Keratinocyte (primary cell): ENCODE results near the gene OLFM3. TPM values are rescaled to one million over a fixed set of nuclear protein-coding genes. Genes with fewer than 3 reads are reported as not detected.

Source experiments
- DNase-seq: peaks from one replicate; pipeline ENCODE4 v3.0.0-alpha.2; 2011; ENCODE audit warnings: low read depth, missing footprints, low spot score
- FAIRE-seq: peaks from 2 replicates; lab custom pipeline; 2011; peaks lifted over from hg19 to GRCh38; lab: Jason Lieb, UNC
- H2AFZ ChIP-seq: 2 replicates; pipeline ENCODE4 v1.6.0; 2012; ENCODE audit warnings: low read length, control low read depth, inconsistent platforms; ENCODE audit not compliant: control insufficient read depth
- H3K27ac ChIP-seq: 2 replicates; pipeline ENCODE4 v1.5.1; 2011; ENCODE audit warnings: low read length; ENCODE audit not compliant: control insufficient read depth, insufficient read depth
- H3K27me3 ChIP-seq: 3 replicates; pipeline ENCODE4 v1.6.0; 2011; ENCODE audit warnings: low read length; ENCODE audit not compliant: control insufficient read depth, insufficient read depth; ENCODE audit errors: extremely low read depth
- H3K36me3 ChIP-seq, 2 experiments: 2 replicates in 1 of 2; 3 replicates in 1 of 2; pipeline ENCODE4 v1.5.1; 2011; ENCODE audit warnings: low read length in 2 of 2, mild to moderate bottlenecking in 1 of 2; ENCODE audit not compliant: control insufficient read depth in 2 of 2, insufficient read depth in 2 of 2; ENCODE audit errors: extremely low read depth in 1 of 2
- H3K4me1 ChIP-seq: 3 replicates; pipeline ENCODE4 v1.5.1; 2011; ENCODE audit warnings: low read length; ENCODE audit not compliant: control insufficient read depth, insufficient read depth; ENCODE audit errors: extremely low read depth
- H3K4me2 ChIP-seq: 3 replicates; pipeline ENCODE4 v1.6.0; 2011; ENCODE audit warnings: low read depth, low read length; ENCODE audit not compliant: control insufficient read depth, insufficient read depth; ENCODE audit errors: extremely low read depth
- H3K4me3 ChIP-seq, 3 experiments: fragments of 200-600 bp in 1 of 3; sonication (generic) in 1 of 3; 2 replicates in 2 of 3; 3 replicates in 1 of 3; pipeline ENCODE4 v1.5.1; 2011 to 2016; ENCODE audit warnings: low read length in 3 of 3, mild to moderate bottlenecking in 3 of 3, control low read depth in 2 of 3, inconsistent platforms in 1 of 3, low read depth in 1 of 3, mixed read lengths in 1 of 3, mixed run types in 1 of 3, moderate library complexity in 1 of 3; ENCODE audit not compliant: control insufficient read depth in 2 of 3, insufficient read depth in 2 of 3; ENCODE audit errors: extremely low read depth in 1 of 3
- H3K79me2 ChIP-seq: 2 replicates; pipeline ENCODE4 v1.6.0; 2012; ENCODE audit warnings: low read length; ENCODE audit not compliant: control insufficient read depth, insufficient read depth
- H3K9ac ChIP-seq: 3 replicates; pipeline ENCODE4 v1.6.0; 2011; ENCODE audit warnings: low read length; ENCODE audit not compliant: control insufficient read depth, insufficient read depth; ENCODE audit errors: extremely low read depth
- H3K9me1 ChIP-seq: 3 replicates; pipeline ENCODE4 v1.6.0; 2011; ENCODE audit warnings: low read length; ENCODE audit not compliant: control insufficient read depth, insufficient read depth; ENCODE audit errors: extremely low read depth
- H3K9me3 ChIP-seq: 2 replicates; pipeline ENCODE4 v1.5.1; 2012; ENCODE audit warnings: low read depth, low read length; ENCODE audit not compliant: control insufficient read depth
- H4K20me1 ChIP-seq: 3 replicates; pipeline ENCODE4 v1.6.0; 2011; ENCODE audit warnings: low read length; ENCODE audit not compliant: control insufficient read depth, insufficient read depth; ENCODE audit errors: extremely low read depth
- EZH2 ChIP-seq: IDR thresholded peaks from one replicate; pipeline ENCODE4 v1.6.1; 2012; ENCODE audit warnings: inconsistent platforms, mild to moderate bottlenecking, low read length, moderate library complexity
- dilution Hi-C: fragments of 300-500 bp; cut with MboI; formaldehyde crosslinking; loops from one replicate; pipeline ENCODE4 v1.7.0; 2020; ENCODE audit warnings: low sequenced_read_pairs; ENCODE audit not compliant: extremely low pct_ligation_motif_present
- polyA plus RNA-seq, 5 experiments: library from polyadenylated mRNA; depleted of rRNA in 3 of 5; stranded (reverse) in 3 of 5; stranded (forward) in 1 of 5; unstranded in 1 of 5; fragments of >200 nt; gene quantifications; 1 replicate in 1 of 5; 2 replicates in 3 of 5; 3 replicates in 1 of 5; pipeline versions ENCODE4 v1.2.1 to v1.2.3, GENCODE V29; 2011 to 2012; ENCODE audit warnings: missing spikeins in 2 of 5, low read depth in 1 of 5, low replicate concordance in 1 of 5
- TF ChIP-seq, protein P1 (sequence below), 3 experiments: IDR thresholded peaks in 1 of 3; conservative IDR thresholded peaks in 1 of 3; optimal IDR thresholded peaks in 1 of 3; 2 replicates in 2 of 3; 3 replicates in 1 of 3; pipeline versions ENCODE3 to v1.5.1; 2011; ENCODE audit warnings: low read length in 3 of 3, mild to moderate bottlenecking in 3 of 3, moderate library complexity in 2 of 3, control low read depth in 1 of 3, inconsistent platforms in 1 of 3; ENCODE audit not compliant: insufficient read depth in 2 of 3; ENCODE audit errors: extremely low read depth in 1 of 3

OLFM3 gene
- polyA plus RNA-seq, 1 donor (not counting 4 experiments of a cell fraction or from before 2014, with no cell fraction given) = not detected

DNA sequence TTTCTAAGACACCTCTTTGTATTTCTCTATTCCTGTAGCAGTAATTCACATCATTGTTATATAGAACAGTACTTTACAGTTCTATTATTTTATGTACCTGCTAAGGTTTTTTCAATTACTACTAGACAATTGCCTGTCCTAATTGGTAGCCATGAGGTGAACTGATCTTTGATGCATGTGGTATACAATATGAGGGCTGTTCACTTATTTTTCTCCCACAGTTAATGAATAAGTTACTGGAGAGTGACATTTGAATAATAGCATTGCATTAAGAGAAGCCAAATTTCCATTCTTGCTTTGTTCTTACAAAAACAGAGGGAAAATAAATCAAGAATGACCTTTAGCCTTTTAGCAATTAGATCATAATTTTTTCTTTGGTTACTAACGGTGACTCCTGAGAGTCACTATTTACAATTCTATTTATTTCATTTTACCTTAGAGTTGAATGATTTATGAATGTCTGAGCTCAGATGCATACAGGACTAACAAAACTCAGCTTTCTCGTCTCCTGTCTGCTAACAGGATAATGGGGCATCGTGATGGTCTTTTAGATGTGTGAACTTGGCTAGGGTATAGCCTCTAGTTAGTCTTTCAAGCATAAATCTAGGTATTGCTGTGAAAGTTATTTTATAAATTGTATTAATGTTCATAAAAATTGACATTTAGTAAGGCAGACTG lies 54.1 kb downstream of the OLFM3 start:
- Histone ChIP-seq H3K9ac (no peak overlapping the region), H3K27ac (no peak overlapping the region), H3K4me2 (no peak overlapping the region), H3K4me1 (no peaks in the 10 kb centered on the region), H3K27me3 (no peaks in the 10 kb centered on the region), H3K79me2 (no peaks in the 10 kb centered on the region), H3K4me3 (no peak overlapping the region), H3K36me3 (no peaks in the 10 kb centered on the region), H3K9me3 (no peaks in the 10 kb centered on the region), H3K9me1 (no peaks in the 10 kb centered on the region), H2AFZ (no peak overlapping the region), H4K20me1 (no peaks in the 10 kb centered on the region)
- TF ChIP-seq, protein P1, sequence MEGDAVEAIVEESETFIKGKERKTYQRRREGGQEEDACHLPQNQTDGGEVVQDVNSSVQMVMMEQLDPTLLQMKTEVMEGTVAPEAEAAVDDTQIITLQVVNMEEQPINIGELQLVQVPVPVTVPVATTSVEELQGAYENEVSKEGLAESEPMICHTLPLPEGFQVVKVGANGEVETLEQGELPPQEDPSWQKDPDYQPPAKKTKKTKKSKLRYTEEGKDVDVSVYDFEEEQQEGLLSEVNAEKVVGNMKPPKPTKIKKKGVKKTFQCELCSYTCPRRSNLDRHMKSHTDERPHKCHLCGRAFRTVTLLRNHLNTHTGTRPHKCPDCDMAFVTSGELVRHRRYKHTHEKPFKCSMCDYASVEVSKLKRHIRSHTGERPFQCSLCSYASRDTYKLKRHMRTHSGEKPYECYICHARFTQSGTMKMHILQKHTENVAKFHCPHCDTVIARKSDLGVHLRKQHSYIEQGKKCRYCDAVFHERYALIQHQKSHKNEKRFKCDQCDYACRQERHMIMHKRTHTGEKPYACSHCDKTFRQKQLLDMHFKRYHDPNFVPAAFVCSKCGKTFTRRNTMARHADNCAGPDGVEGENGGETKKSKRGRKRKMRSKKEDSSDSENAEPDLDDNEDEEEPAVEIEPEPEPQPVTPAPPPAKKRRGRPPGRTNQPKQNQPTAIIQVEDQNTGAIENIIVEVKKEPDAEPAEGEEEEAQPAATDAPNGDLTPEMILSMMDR (optimal IDR thresholded peaks at IDR 0.05 in 1 of 3, IDR thresholded peaks at IDR 0.05 in 1 of 3, conservative IDR thresholded peaks at IDR 0.05 in 1 of 3; ENCODE audit: extremely low read depth in 1 of 3, insufficient read depth in 2 of 3, low read length in 3 of 3) = no peak
- TF ChIP-seq EZH2 = no peak
- FAIRE-seq (no peak), DNase-seq (no peak)
- dilution Hi-C loops = no loop called here

DNA sequence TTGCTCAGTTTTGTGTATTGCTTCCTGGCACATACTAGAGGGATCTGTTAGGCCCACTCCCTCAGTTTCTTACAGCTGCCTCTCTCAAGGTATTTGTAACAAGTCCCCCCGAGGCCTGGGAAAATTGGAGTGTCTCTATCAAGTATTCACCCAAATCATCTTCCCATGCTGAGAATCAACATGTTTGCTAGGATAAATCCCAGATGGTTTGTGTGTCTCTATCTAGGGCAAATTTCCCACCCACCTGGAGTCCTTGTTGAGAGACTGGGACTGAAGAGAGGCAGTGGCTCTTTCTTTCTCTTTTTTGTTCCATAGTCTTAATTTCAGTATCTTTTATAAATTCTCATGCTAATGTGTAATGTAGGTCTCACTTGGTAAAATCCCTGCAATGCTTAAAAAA lies 58.0 kb downstream of the OLFM3 start:
- H4K20me1 ChIP-seq = no peaks in the 10 kb centered on the region
- no peak for DNase-seq

More for the DNA sequence above, 58.0 kb downstream of the OLFM3 start:
- no peaks in the 10 kb centered on the region for H3K9me3 ChIP-seq
- H3K79me2 ChIP-seq = no peaks in the 10 kb centered on the region
- no peak for FAIRE-seq
- no peaks in the 10 kb centered on the region for H3K36me3 ChIP-seq
- H3K4me2 ChIP-seq = no peak overlapping the region
- H2AFZ ChIP-seq = no peak overlapping the region
- H3K27ac ChIP-seq = no peak overlapping the region
- dilution Hi-C loops = no loop called here
- TF ChIP-seq, protein P1 (optimal IDR thresholded peaks at IDR 0.05 in 1 of 3, IDR thresholded peaks at IDR 0.05 in 1 of 3, conservative IDR thresholded peaks at IDR 0.05 in 1 of 3; ENCODE audit: extremely low read depth in 1 of 3, insufficient read depth in 2 of 3, low read length in 3 of 3) = no peak
- TF ChIP-seq EZH2 = no peak
- H3K4me3 ChIP-seq = no peak overlapping the region
- no peaks in the 10 kb centered on the region for H3K27me3 ChIP-seq
- H3K9ac ChIP-seq = no peak overlapping the region
- no peaks in the 10 kb centered on the region for H3K4me1 ChIP-seq
- H3K9me1 ChIP-seq = no peaks in the 10 kb centered on the region
